ENCODE results near the gene SORCS1.

The SORCS1 gene

DNA sequence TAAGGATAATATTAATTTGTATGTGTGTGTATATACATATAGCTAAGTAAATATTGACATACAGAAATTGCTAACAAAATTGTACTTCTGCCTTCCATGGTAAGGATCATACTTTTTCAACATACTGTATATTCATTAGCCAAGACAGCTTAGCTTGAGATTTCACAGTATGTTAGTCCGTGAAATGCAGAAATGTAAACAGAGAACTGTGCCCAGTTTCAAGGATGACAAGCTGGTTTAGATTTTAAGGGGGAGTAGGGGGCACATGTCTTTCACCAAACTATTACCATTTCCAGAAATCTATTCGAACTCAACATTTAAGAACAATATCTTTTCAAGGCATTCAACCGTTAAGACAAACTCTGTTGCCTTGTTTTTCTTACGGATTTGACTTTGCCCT is 182.2 kb downstream of the SORCS1 start:
- DNase-seq = no peak

- no peak for DNase-seq
Observed at GRCh38 chr10:106981452-106982075, 182.9 kb downstream of the SORCS1 start.

GRCh38 chr10:106980495-106981451 is 183.7 kb downstream of the SORCS1 start:
- no peak for DNase-seq

DNA sequence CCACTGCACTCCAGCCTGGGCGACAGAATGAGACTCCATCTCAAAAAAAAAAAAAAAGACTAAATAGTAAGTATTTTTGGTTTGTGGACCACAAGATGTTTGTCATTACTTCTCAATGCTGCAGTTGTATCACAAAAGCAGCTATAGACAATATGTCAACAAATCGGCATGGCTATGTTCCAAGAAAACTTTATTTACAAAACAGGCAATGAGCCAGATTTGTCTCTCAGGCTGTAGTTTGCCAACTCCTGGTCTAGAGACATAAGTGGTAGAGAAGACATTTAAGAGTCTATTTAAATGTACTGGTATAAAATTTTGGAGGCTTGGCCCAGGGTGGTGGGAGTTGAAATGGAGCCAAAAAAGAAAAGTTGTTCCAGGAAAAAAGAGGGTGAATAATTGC is 185.8 kb downstream of the SORCS1 start:
- no peak for DNase-seq

GRCh38 chr10:106973716-106974115 is 190.8 kb downstream of the SORCS1 start:
- DNase-seq = no peak

GRCh38 chr10:106973288-106973687 is 191.2 kb downstream of the SORCS1 start:
- no peak for DNase-seq

- DNase-seq = no peak
Observed at GRCh38 chr10:106972381-106972780, 192.1 kb downstream of the SORCS1 start.

DNA sequence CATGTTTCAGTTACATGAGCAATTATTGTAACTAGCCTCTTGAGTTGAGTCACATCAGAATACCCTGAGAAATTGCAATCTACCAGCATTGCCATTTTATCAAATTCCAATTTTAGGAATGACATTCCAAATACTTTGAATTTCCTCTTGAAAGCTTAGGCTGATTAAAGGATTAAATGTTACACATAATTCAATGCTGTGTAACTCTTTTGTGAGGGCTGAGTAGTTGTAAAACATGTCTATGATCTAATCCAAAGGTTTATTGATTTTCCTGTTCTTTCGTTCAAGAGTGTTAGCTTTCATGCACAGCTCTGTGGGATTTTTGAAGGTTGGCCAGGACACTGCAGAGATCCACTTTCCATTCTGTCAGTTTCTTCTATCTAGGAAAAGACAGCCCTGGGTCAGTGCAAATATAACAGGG is 193.1 kb downstream of the SORCS1 start:
- no peak for DNase-seq

DNA sequence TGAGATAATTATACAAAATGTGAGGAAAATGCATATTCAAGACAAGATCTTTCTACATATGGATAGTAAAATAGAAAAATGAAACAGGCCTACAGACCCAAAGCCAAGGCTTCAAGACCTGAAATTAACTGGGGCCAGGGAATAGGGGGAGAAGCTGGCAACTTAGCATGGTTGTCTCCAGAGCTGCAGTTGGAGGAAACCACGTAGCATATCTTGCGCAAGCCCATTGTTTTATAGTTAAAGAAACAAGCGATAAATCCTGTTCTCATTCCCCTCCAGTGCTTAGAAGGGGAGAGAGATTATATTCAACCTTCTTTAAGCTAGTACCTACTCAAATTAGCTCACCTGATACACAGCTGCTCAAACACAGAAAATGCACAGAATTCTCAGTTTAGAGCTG is 197.1 kb downstream of the SORCS1 start:
- DNase-seq = no peak

DNA sequence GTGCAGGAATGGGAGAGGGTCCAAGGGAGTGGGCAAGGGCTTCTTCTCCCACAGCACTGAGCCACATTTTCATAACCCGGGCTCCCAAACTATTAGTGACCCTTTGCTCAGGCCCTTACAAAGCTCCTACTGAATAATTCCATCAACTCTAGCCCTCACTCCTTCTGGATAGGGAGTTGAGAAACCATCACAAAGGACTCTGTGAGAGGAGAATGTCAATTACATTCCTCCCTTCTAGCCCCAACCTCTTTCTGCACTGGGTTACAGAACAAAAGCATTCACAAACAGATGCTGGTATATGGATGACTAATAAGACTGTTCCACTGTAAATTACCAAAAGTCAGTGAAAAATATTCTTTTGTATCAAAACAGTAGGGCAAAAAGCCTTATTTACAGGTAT is 203.7 kb downstream of the SORCS1 start:
- DNase-seq = no peak

- no peak for DNase-seq
Observed at GRCh38 chr10:106959521-106959920, 205.0 kb downstream of the SORCS1 start.

DNA sequence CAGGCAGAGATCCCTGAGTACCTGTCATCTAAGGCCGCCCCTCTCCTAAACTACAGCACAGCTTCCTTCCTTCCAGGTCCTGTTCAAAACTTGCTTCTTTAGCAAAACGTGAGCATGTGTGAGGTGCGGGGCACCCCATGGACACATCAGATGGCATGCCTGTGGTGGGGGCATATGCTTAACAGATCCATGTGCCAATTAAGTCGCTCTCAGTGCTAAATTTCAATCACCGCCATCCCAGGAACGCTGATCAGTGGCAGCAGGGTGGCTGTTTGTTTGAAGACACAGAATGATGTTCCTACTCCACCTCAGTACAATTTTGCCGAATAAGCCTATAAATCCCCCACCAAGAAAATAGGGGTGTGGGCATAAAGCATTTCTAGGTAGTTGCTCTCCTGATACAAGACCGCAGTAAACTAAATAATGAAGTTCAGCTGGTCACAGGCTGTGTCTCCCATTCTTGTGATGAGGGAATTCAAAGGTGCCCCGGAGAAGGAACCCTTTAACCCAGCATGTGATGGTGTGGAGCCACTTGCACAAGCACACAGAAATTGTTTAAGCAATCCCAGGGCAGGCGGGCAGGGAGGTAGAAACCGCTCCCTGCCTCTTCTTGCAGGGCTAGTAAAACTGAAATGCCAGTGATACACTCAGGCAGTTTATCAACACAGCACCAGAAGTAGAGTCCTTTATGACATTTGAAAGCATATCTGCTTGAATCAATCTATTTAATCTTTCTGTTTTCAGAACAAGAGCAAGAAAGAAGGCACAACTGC is 205.7 kb downstream of the SORCS1 start:
- no peak for DNase-seq

GRCh38 chr10:106957823-106958588 is 206.5 kb downstream of the SORCS1 start:
- DNase-seq = no peak

DNA sequence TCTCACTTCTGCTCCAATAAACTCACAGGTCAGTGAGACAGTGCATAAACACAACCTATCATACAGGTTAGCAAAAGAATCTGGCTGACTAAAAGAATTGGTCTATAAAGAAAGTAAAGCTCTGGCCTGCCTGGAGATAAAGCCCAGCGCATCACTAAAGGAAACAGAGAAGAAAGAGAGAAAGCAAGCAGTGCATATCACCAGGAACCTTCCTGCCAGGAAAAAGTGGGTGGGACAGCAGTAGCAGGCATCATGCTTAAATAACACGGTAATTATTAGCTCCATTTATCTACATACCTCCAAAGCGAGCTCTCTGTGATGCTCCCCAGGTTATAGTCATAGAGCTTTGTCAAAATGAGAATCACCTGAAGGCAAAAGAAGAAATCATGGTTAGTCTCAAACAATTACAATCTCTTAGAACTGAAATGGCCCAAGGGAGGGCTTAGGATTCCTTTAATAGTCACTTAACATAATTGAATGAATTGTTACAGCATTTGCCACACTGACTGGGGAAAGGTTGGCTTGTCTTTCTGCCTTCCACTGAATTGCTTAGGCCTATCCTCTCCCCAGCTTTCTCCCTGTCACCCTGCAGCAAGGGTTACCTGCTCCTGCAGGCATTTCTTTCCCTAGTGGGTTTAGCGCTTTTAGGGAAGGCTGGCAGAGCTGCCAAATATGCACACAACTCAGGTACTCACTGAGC is 208.1 kb downstream of the SORCS1 start:
- no peak for DNase-seq

GRCh38 chr10:106955133-106955532 is 209.4 kb downstream of the SORCS1 start:
- no peak for DNase-seq

DNA sequence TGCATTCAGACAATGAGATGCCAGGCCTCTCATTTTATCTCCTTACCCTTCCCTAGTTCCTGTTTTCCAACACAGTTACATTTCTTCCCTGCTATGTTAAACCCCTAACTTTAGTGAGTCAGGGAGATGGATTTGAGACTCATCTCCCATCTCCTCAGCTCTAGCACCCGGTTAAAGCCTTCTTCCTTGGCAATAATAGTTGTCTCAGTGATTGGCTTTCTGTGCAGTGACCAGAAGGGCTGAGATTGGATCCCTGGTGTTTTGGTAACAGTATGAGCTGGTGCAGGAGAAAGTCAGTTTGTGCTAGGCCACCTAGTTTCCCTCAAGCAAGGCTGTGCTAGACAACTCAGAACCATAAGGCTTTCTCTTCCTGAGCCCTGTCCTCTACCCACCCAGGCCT is 212.5 kb downstream of the SORCS1 start:
- no peak for DNase-seq

DNA sequence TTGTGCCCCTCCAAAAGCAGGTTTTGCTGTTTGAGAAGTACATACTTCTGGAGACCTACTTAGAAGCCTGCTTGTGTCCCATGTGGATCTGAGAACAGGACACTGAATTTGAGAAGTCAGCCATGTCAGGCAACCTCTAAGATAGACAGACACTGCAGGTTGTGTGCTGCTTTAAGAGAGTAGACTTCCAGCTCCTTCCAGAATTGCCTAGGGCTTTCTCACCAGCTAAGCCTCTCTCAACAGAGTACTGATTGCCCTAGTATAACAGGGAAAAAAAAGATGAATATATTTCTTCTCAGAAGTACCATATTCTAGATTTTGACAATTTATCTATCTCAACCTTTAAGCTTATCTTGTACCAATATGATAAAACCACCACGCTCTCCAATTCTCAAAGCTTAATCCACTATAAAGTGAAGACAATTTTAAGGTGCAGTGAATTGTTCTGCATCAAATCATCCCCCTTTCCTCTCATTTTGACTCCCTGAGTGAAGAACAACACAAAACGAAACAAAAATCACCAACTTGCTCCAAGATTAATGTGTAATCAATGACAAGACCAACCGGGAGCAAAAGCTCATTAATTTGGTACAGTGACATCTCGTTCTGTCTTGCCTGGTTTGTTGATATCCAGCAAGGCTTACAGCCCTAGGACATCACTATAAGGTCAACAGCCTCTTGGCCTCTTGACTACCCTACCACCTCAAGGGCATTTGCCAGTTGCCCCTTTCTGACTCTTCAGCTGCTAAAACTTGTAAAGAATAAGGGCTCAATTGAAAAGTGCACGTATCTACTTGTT is 214.6 kb downstream of the SORCS1 start:
- no peak for DNase-seq

DNA sequence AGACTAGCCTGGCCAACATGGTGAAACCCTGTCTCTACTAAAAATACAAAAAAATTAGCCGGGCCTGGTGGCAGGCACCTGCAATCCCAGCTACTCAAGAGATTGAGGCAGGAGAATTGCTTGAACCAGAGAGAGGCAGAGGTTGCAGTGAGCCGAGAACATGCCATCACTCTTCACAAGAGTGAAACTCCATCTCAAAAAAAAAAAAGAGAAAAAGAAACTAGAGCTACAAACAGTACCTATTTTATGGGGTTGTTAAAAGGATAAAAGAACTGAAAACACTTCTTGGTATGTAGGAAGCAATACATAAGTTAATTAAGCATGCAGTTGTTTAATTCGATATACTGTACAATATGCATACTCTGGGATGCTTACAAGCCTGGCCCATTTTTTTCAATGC is 216.9 kb downstream of the SORCS1 start:
- DNase-seq = no peak

GRCh38 chr10:106942035-106942662 is 222.4 kb downstream of the SORCS1 start:
- DNase-seq = no peak

DNA sequence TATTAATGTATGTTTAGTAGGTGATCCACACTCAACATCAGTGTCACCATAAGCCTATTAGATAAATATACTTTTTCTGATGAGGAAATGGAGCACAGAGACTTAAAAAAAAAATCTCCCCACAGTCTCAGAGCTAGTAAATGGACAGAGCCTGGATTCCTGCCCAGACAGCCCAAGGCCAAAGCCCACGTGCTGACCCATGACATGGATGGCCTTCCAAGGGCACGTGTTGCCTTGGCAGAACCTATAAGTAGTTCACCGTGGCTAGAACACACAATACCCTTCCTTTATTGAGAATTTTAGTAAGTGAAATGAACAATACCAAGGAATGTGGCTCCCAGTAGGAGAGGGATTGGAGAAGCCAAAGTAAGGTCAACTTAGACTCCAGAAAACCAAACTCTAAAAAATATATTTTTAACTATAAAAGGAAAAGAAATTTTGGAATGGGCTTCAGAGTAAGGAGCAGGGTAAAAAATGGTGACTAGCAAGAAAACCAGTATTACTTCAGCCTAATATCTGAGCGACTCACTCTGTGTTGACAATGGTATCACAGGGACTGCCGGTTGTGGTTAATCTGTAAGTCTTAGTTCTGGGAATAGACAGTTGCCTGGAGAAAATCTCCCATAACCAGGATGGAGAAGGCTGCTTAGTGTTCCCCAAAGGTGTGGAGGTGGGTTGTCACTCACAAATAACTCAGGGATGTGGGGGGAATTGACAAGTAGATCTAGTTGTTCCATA is 223.0 kb downstream of the SORCS1 start:
- no peak for DNase-seq

Data from 8988T (cell line).